NCI-H2171 treated with DMSO at 0.1 percent for 48 hours (cell line): ENCODE results near the gene COPA.

ENCODE experiments used
- DNase-seq: peaks from one replicate; lab custom pipeline; 2025; lab: John Stamatoyannopoulos, UW

The COPA gene

DNA sequence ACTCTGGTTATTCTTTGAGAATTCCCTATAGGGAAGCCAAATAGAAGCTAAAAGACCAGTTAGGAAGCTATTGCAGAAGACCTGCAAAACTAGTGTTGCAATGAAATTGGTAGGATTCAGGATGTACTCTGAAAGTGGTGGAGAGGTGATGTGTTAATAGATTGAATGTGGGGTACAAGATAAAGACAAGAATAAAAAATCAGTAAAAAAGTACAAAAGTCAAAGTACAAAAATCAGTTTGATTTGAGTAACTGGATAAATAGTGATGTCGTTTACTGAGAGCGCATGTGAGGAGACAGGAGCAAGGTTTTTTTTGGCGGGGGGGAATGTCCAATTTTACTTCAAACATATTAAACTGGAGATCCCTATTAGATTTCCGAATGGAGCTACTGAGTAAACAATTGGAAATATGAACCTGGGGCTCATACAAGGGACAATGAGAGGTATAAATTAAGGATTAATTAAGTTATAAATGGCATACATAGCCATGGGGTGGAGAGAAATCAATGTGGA, 78.2 kb downstream of the COPA start:
- no peak for DNase-seq

DNA sequence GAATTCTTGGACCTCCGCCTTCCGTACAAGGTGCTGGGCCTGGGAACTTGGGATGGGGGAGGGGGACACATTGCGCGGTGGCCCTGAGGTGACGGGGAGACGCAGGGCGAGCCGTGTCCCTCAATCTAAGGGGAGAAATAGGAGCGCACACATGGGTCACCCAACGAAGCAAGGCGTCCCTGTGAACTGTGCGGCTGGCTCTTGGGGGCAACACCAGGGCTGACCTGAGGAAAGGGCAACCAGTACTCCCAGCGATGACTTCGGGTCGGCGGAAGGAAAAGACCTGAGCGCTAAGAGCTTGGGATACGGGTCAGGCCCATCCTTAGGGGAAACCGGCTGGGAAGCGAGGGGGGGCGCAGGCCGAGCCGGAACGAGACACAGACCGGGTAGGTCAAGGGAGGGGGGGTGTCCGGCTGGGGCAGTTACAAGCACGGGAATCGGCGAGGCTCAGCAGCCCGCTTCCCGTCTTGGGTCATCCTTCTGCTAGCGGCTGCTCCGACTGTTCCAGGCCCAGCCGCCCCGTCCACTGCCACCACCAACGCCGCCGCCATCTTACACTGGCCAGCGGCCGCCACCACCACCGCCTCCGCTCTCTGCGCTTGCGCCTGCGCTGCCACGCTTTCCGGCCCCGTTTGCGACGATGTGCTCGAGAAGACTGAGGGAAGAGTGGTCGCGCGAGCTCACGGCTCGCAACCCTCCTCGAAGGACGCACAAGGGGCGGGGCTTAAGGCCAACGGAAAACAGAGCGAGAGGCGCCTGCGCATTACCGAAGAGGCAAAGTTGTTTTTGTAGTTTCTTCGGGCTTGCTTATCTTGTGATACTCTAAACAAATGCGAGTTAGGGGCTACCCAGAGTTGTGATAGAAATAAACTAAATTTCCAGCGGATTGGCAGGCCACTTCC, 80.9 kb downstream of the COPA start, which contains the start of gene DCAF8:
DCAF8 (minus strand) TSS at position 657 of the 902 bp plus-strand sequence. CDS start 18,541 bp downstream, outside the sequence.
- DNase-seq: peak; percentile 97

DNA sequence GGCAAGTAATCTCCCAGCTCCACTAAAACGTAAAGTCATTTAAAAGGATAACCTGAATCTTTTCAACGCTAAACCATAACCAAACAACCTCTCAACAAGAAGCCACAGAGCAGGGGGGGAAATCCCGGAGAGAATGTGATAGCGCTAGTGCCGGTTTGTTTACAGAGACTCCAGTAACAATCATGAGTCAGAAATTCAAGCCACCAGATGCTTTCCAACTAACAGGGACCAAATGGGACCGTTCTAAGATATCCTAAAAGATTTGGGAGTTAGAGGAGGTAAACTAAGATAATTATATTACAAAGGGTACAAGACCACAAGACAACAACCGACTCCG, 81.5 kb downstream of the COPA start:
- DNase-seq: peak; percentile 77

DNA sequence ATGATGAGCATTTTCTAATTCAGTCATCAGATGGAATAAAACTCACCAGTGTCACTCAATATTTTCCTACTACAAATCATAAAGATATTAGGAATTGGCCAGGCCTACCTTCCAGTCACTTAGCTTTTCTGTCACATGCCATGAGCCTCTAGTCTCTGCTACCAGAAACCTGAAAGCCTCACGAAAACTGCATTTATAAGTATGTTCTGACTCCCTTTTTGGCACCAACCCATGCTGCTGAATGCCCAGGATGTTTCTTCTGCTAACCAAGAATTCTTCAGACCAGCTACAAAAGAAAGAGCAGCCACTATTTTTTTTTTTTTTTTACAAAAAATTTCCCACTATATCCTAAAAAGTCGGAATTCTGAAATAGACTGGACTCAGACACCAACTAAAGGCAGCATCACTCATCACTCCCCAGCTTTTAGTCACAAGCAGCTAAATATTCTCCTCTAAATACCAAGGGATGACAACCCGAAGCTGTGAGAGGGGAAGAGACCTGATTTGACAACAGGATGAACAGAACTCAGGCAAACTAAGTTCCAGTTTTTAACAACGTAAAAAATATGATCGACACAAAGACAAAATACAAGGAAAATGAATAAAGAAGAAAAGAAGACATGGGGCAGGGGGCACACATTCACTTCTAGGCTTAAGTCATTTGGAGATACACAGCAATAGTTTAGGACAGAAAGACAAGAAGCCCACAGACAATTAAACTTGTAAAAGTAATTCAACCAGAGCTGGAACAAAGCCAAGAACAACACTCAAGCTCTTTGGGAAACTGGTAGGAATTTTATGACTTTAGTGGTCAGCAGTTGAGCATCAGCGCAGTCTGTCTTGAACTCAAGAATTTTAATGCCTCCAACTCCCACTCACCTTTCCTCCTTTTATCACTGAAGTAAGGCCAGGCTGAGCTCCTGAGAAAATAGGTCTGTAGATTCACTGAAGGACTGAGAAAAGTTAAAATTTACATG, 82.4 kb downstream of the COPA start:
- peak; percentile 23 for DNase-seq

DNA sequence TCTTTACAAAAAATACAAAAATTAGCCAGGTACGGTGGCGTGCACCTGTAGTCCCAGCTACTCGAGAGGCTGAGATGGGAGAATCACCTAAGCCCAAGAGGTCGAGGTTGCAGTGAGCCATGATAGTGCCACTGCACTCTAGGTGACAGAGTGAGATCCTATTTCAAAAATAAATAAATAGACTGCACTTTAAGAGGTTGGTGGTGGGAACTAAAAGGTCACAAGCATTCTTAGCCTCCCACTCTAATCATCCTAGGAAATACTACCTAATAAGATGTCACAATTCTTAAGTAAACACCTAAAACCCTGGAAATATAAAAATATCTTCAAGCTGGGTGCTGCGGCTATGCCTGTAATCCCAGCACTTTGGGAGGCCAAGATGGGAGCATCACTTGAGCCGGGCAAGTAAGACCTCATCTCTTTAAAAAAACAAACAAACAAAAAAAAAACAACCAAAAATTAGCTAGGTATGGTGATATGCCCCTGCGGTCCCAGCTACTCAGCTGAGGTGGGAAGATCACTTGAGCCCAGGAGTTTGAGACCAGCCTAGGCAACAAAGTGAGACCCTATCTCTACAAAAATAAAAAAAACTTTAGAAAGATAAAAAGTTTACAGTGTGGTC, 84.8 kb downstream of the COPA start:
- DNase-seq: no peak

DNA sequence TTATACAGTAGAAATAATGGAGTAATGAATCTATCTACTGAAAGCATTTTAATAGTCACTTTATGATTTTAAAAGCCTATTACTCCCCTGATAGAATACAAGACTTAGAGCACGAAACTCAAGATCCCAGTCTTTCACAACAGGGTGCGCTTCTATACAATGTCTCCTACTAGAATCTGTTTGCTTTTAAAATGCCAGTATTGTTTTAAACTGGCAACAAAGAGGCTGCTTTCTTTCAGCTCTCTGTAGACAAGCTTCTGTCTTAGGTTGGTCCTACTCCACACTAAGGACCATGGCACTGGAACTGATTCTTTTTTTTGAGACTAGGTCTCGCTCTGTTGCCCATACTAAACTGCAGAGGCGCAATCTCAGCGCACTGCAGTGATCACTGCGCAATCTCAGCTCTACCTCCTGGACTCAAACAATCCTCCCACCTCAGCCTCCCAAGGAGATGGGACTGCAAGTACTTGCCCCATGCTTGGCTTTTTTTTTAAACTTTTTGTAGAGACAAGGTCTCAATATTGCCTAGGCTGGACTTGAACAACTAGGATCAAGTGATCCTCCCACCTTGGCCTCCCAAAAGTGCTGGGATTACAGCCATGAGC, 85.5 kb downstream of the COPA start:
- no peak for DNase-seq

DNA sequence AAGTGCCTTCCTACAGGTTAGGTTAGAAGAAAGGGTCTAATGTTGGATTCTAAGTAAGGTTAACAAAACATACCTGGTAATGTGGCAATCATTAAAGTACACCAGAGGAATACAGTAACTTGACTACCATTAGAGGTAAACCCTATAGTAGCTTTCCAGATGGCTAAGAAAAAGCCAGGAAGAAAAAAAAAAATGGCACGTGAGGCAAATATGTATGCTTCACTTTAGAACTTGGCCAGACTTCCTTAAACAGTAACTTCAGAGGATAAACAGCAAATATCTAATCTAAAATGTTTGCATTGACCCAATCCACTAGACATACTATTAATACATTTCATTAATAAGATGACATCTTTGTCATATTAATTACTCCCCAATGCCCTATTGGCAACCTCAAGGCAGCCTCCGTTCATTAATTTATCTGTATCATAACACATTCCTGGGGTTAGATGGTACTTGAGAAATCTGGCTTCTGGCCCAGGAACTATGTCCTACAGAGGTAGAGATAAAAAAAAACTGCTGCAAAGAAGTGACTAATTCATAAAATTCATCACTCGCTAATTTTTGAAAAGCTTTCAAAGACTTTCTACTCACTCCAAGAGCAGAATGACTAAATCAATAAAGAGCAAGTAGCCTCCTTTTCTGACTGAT, 86.5 kb downstream of the COPA start:
- peak; percentile 57 for DNase-seq

DNA sequence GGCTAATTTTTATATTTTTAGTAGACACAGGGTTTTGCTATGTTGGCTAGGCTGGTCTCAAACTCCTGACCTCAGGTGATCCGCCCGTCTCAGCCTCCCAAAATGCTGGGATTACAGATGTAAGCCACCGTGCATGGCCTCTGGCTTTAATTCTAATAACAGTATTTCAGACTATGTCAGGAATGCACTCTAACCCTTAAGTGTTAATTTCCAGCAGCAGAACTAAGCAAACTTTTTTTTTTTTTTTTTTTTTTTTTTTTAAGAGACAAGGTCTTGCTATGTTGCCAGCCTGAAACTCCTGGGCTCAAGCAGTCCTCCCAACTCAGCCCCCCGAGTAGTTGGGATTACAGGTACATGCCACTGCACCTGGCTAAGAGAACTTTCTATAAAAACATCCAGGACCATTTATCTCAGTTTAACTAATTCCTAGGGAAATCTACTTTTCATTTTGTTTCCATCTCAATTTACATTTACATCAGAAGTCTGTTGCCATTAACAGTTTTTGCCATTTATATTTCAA, 87.2 kb downstream of the COPA start:
- no peak for DNase-seq

DNA sequence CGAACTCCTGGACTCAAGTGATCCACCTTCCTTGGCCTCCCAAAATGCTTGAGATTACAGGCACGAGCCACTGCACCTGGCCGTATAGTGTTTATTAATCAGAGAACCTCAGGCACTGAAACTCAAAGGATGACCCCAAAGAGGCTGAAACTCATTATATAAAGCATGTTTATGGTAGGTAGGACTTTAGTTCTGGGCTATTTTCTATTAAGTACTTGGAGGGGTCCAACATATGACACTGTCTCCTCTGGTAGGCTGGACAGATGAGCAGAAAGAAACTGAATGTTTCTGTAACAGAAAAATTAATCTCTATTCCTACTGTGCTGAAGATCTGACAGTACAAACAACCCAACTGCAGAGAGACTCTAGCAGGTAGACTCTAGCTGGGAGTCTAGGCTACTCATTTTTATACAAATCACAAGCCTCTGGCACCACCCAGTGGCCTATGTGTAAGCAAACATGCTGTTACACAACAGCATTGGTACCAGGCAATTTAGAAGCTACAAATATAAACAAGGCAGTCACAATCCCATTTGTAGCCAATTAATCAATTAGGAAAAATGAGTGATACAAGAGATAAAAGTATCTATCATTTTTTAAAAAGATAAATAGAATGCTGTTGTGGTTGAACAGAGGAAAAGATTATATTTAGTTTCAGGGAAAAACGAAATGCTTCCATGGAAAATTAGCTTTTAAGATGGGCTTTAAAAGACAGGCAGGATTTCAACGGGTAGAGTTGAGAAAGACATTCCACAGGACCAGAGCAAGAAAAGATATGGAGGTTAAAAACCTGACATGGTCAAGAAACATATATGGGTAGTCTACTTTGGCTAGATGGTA, 91.1 kb downstream of the COPA start:
- peak; percentile 73 for DNase-seq

DNA sequence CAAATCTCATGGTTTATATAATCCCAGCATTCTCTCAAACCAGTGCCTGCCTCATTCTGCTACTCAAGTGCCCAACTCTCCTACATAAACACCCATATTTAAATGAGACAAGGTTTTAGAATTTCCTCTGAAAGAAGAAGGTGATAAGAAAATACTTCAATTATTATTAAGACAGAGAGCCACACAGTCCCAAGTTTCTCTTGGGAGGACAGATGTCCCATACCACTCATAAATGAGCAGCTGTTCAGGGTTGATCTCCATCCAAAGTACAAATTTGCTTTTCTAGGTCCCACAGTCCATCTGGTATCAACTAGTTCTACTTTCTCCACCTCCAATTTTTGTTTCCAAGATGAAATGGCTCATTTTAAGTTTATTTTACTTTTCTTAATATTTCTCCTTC, 92.0 kb downstream of the COPA start:
- peak; percentile 36 for DNase-seq

DNA sequence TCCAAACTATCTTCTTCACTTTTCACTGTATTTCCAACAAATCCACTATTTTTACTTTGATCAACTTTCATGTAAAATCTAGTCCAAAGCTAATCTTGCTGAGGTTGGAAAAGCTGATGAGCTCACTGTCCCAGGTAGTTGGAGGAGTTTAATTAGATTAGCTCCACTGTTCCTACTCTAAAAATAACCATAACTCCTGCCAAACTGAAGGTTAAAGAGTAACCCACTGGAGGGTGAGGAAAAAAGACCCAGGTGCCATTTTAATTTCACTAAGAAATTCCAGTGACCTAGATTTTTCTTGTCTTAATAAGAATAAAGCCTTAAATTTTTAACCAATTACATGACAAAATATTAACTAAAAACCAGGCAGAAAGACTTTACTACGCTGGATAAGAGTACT, 96.0 kb downstream of the COPA start:
- no peak for DNase-seq

DNA sequence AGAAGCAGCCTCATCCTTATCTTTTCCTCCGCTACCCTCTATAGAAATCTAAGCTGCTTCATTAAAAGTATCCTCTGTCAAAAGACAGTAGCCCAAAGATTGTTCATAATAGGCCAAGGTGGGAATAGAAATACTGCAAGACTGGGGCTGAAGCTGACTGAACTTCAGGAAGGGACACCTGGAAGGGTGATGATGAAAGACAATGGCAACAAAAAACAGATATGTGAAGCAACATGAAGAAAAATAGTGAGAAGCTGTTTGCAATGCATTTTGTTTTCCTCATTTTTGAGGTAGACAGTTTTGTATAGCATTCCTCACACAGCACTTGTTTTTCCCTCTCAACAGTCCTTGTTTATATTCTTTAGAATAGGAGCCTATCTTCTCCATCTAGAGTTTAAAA, 97.6 kb downstream of the COPA start:
- no peak for DNase-seq

DNA sequence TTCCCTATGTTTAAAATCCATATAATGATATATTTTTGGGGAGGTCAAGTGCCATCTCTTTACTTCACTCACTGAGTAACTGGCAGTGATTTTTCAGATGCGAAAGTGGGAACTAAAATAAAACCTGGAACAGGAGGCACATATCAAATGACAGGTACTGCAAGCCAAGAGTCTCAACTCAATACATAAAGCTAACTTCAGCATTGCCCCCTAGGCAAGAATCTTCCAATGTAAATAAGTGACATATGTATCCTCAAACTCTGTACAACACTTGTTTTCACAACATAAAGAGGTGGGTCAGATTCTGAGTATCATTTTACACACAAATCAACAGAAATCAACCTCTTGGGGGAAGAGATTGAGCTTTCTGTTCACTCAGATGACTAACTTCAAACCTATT, 98.8 kb downstream of the COPA start:
- peak; percentile 89 for DNase-seq

DNA sequence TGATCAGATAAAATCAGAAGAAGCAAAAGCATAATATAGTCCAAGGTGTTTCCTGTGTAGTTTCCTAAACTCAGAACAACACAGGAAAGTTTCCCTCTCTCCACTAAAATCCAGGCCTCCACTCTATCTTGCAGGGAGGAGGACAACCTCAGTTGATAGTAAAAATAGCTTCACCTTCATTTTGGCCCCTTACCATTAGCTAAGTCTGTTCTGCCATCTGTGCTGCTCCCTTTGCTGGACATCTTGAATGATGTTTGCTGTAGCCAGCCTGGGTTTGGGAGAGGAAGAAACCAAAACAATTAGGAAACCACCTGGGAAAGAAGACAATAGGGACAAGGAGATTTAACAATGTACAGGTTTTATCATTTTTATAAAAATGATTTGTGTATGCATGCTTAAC, 99.3 kb downstream of the COPA start:
- DNase-seq: peak; percentile 42

DNA sequence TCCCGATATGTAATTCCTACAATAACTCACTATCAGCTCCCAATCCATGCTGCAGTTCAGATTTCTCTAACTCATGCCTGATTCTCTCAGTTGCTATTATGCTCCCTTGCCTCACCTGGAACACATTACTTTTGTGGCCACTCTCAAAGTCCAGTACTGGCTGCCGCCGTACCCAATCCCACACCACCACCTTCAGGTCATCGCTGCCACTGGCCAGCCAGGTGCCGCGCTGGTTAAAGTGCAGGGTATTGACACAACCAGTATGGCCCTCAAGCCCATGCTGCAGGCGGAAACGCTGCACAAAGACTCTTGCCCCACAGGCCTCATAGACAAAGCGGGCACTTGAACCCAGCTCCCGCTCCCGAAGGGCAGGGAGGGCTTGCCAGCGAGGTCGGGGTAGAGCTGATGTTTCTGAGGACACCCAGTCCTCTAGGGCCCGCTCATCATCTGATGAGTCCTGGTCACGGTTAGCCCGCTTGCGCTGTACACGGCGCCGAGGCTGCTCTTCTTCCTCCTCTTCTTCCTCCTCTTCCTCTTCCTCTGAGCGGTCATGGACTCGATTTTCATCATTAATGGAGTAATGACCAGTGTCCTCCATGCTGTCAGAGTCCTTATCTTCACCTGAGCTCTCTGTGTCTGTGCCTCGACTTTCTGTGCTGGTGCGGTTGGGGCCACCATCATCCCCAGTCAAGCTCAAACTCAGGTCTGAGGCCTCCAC, 103.3 kb downstream of the COPA start:
- no peak for DNase-seq
